GM12874 (cell line): ENCODE data around the gene FHIT.

Source experiments
- CTCF ChIP-seq: IDR thresholded peaks from 2 replicates; pipeline ENCODE4 v1.5.1; 2011; ENCODE audit warnings: low read depth, mild to moderate bottlenecking, control low read depth, low read length, moderate library complexity; ENCODE audit not compliant: insufficient read depth

The FHIT gene

GRCh38 chr3:59754456-59755129 lies 1496.7 kb downstream of the FHIT start:
- no peak for TF ChIP-seq CTCF

GRCh38 chr3:59753808-59754450 lies 1497.3 kb downstream of the FHIT start:
- no peak for TF ChIP-seq CTCF

- no peak for TF ChIP-seq CTCF
Observed at GRCh38 chr3:59752925-59753324, 1498.3 kb downstream of the FHIT start.

GRCh38 chr3:59751606-59752005 lies 1499.6 kb downstream of the FHIT start:
- TF ChIP-seq CTCF: no peak

GRCh38 chr3:59750391-59750790 lies 1500.9 kb downstream of the FHIT start:
- no peak for TF ChIP-seq CTCF

GRCh38 chr3:59749291-59749690 lies 1502.0 kb downstream of the FHIT start:
- no peak for TF ChIP-seq CTCF

GRCh38 chr3:59746585-59746984 lies 1504.7 kb downstream of the FHIT start:
- no peak for TF ChIP-seq CTCF
